ENCODE results near the gene LKAAEAR1.

LKAAEAR1 gene

DNA sequence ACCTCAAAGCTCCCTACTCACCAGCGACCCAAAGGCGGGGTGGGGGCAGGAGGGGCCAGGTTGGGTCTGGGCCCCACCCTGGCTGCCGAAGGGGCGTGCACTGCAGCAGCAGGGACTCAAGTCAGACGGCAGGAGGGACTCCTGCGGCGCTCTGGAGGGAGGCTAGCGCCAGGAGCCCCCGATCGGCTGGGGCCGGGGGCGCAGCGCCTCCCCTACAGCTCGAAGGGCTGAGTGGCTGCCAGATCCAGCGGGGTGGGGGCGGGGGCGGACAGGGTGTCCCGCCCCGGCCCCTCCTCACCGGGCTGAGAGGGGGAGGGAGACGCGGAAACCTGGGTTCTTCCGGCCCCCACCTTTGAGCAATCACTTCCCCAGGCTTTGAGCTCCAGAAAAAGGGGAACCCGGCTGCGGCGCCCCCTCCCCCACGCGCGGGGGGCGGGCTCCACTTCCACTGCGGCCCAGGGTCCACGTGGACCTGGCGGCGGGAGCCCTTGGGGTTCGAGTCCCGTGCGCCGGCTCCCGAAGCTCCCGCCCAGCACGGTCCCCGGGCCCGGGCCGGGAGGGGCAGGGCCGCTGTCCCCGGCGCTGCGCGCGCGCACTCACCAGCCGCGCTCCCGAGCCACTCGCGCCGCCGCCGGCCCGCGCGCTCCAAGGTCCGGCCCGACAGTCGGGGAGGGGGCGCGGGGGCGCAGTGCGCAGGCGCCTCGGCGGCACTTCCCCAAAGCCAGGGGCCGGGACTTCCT is 4.8 kb downstream of the LKAAEAR1 start, which contains the start of gene RGS19:
RGS19 (minus strand) TSS at position 246 of the 740 bp plus-strand sequence. CDS start 2,632 bp downstream, outside the sequence.
- ATAC-seq (peak; percentile 41), DNase-seq (peak; percentile 58 to 70)
- Mint-ChIP-seq H3K4me1 (peaks cover 81% of the 10 kb centered on the region), H3K4me3 (peak within 1 kb of the TSS; percentile 96 to 98), H3K27ac (peak within 1 kb of the TSS; percentile 78), H3K9me3 (no peaks in the 10 kb centered on the region), H3K27me3 (peaks cover 22% of the 10 kb centered on the region)

DNA sequence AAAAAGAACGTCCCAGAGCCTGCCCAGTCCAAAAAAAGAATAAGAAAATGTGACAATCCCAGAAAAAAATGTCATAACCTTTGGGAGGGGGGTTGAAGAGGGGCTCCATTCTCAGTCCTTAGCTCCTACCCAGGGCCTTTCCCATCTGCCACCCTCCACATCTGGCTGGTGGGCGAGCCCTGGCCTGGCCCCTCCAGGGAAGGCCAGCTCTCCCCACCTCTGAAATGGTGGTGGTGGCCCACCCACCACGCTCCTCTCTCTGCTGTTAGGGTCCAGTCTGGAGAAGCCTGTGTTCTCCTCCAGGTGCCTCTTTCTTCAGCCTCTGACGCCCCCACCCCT is 5.3 kb downstream of the LKAAEAR1 start:
- Mint-ChIP-seq H3K9me3 (no peaks in the 10 kb centered on the region), H3K4me1 (peaks cover 80% of the 10 kb centered on the region), H3K27me3 (peaks cover 16% of the 10 kb centered on the region), H3K4me3 (peak overlapping the region; percentile 96 to 98), H3K27ac (peak overlapping the region; percentile 78)
- no peak for DNase-seq
- no peak for ATAC-seq

DNA sequence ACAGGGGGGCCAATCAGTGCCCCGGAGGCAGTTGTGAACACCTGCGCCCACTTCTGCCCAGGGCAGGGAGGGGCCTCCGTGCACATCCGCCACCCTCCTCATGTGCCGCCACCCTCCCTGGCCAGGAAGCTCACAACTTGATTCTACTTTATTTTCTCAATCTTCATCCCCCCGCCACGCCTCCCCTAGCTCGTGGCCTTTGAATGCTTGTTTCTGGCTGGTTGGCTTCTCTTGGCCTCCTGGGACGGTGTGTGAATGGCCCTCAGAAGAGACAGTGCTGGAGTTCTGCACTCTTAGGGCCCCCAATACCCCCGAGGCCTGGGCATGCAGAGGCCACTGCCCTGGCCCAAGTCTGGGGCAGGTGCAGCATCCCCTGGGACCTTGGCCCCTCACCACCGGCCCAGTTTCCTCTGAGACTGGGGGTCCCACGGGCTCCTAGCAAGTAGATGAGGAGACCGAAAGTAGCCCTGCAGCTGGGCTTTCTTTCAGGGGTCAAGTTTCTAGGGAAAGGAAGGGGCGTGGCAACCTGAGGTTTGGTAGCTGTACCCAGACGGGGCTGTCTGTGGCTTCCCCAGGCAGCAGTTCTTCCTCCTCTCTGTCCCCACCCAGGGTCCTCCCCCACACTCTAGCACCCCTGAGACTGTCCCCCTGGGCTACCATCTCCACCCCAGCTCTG is 6.2 kb downstream of the LKAAEAR1 start:
- Mint-ChIP-seq H3K4me1 (peaks cover 76% of the 10 kb centered on the region), H3K4me3 (peak overlapping the region; percentile 96 to 98), H3K27ac (peak overlapping the region in 1 of 2 donors; percentile 61), H3K27me3 (peaks cover 16% of the 10 kb centered on the region), H3K9me3 (no peaks in the 10 kb centered on the region)
- peak in 1 of 2 donors; percentile 73 for DNase-seq
- ATAC-seq: peak; percentile 69

DNA sequence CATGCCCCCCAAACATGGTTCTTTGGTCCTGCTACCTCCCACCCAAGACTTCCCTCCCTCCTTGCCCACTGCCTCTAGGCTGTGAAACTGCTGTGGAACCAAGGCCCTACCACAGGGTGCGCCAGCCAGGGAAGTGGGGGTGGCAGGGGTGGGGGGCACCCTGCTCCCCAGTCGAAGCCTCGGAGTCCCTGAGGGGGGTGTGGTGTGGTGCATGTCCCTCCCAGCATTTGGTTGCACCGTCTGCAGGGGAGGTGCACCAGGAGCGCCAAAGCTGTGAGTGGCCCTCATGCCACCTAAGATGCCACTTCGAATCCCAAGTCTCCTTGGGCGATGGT is 6.7 kb downstream of the LKAAEAR1 start:
- Mint-ChIP-seq H3K27ac (no peak overlapping the region), H3K4me1 (peaks cover 73% of the 10 kb centered on the region), H3K9me3 (no peaks in the 10 kb centered on the region), H3K27me3 (peaks cover 16% of the 10 kb centered on the region), H3K4me3 (peak overlapping the region; percentile 96 to 98)
- no peak for DNase-seq
- ATAC-seq: peak; percentile 8

DNA sequence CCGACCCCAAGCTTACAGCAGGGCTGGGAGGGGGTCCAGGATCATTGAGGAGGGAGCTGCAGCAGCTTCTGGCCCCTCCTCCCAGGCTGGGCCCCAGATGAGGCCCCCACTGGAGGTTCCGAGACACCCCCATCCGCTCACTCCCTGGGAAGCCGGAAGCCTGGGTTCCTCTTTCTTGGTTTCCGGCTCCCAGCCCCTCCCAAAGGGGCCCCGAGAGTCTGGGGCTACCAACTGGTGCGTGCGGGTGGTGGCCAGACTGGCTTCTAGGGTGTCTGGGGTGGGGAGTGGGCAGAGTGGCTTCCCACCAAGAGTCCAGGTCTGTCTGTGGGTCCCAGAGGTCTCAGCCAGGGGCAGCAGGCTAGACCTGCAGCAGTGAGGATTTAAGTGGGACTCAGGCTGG is 7.1 kb downstream of the LKAAEAR1 start:
- Mint-ChIP-seq H3K4me3 (peak overlapping the region; percentile 96 to 98), H3K4me1 (peaks cover 73% of the 10 kb centered on the region), H3K27ac (peak overlapping the region in 1 of 2 donors; percentile 92), H3K27me3 (peaks cover 15% of the 10 kb centered on the region), H3K9me3 (no peaks in the 10 kb centered on the region)
- DNase-seq (peak in 1 of 2 donors; percentile 59), ATAC-seq (peak; percentile 46)

DNA sequence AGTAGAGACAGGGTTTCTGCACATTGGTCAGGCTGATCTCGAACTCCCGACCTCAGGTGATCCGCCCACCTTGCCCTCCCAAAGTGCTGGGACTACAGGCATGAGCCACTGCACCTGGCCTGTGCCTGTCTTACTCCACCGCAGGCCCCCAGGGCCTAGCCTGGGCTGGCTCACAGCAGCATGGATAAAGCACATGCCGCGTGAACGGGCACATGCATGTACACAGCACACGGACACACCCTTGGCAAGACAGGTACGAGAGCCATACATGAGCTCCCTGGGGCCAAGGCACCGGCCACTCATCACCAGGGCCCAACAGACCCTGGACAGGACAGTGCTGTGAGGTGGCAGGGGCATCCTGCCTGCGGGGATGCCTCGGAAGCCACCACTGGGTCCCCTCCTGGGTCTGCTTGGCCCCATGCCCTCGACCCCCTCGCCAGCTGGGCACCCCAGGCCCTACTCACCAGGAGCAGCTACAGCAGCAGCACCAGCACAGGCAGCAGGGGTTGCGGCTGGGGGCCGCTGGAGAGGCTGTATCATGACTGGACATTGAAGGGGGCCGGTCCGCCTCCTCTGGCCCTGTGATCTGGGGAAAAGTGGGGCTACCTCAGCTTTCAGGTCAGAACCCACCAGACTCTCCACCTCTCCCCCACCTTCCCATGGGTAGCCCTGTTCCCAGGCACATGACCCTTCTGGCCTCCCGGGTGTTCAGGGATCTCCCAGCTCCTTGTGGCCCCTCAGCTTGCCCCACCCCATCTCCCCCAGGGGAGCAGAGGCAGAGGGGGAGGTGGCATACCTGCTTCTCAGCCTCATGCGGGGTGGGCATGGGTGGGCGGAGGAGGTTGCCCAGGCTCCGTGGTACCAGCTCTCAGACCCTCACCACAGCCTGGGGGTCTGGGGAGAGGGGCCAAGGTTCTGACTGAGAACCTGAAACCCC is 7.9 kb downstream of the LKAAEAR1 start:
- Mint-ChIP-seq H3K4me1 (peaks cover 72% of the 10 kb centered on the region), H3K27ac (peak overlapping the region in 1 of 2 donors; percentile 80), H3K4me3 (peak overlapping the region; percentile 96 to 98), H3K9me3 (no peaks in the 10 kb centered on the region), H3K27me3 (peaks cover 7% of the 10 kb centered on the region)
- ATAC-seq (no peak), DNase-seq (no peak)

DNA sequence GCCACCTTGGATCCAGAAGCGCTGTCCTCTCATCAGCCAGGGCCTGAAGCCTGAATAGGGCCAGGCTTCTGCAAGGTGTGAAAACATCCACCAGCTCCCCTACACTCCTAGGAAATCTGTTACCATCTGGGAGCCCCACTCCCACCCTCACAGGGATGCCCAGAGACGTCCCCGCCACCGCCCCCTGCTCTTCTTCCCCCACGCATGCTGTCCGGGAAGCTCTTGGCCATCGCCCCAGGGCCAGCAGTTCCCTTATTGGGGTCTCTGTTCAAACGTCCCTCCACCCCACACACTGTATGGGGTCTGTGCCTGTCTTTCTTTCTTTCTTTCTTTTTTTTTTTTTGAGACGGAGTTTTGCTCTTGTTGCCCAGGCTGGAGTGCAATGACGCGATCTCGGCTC is 8.6 kb downstream of the LKAAEAR1 start:
- H3K9me3 Mint-ChIP-seq: no peaks in the 10 kb centered on the region
- no peak for DNase-seq
- peaks cover 2% of the 10 kb centered on the region for H3K27me3 Mint-ChIP-seq
- H3K27ac Mint-ChIP-seq: peak overlapping the region in 1 of 2 donors; percentile 86
- no peak for ATAC-seq
- peaks cover 66% of the 10 kb centered on the region for H3K4me1 Mint-ChIP-seq
- no peak overlapping the region for H3K4me3 Mint-ChIP-seq

DNA sequence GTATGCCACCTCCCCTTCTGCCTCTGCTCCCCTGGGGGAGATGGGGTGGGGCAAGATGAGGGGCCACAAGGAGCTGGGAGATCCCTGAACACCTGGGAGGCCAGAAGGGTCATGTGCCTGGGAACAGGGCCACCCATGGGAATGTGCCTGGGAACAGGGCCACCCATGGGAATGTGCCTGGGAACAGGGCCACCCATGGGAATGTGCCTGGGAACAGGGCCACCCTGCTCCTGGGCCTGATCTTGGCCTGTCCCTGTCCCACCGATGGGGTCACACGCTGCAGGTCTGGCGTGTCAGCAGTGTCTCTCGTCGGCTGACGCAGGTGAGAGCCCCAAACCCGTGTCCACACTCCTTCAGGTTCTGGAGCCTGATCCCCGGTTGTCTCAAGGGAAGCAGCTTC is 9.2 kb downstream of the LKAAEAR1 start:
- no peak for ATAC-seq
- H3K27ac Mint-ChIP-seq: peak overlapping the region in 1 of 2 donors; percentile 67
- H3K4me1 Mint-ChIP-seq: peaks cover 60% of the 10 kb centered on the region
- no peak for DNase-seq
- H3K4me3 Mint-ChIP-seq: no peak overlapping the region
- H3K27me3 Mint-ChIP-seq: no peaks in the 10 kb centered on the region
- H3K9me3 Mint-ChIP-seq: no peaks in the 10 kb centered on the region

DNA sequence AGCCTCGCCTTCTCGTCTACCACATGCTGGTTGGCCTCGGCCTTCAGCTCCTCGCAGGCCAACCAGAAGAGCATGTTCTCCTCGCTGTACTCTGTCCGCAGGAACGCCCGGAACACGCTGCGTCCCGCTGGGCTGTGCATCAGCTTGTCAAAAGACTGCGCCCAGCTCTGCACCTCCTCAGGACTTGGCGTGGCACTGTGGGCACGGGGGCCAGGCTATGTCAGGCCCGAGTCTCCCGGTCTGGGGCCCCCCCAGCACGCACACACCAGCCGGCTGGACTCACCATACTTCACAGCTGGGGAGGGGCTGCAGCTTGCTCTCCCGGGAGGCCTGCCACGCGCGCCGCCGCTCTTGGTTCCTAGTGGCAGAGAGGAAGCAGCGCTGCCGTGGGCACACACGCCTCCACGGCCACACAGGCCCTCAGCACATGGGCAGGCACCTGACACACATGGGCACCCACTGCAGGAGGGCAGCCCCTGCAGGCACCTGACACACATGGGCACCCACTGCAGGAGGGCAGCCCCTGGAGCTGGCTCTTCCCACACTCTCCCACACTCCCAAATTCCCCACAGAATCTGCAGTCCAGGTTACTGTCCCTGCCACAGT is 9.9 kb downstream of the LKAAEAR1 start:
- Mint-ChIP-seq H3K27ac (no peak overlapping the region), H3K9me3 (no peaks in the 10 kb centered on the region), H3K4me3 (no peak overlapping the region), H3K4me1 (peaks cover 63% of the 10 kb centered on the region), H3K27me3 (no peaks in the 10 kb centered on the region)
- no peak for ATAC-seq
- DNase-seq: no peak

DNA sequence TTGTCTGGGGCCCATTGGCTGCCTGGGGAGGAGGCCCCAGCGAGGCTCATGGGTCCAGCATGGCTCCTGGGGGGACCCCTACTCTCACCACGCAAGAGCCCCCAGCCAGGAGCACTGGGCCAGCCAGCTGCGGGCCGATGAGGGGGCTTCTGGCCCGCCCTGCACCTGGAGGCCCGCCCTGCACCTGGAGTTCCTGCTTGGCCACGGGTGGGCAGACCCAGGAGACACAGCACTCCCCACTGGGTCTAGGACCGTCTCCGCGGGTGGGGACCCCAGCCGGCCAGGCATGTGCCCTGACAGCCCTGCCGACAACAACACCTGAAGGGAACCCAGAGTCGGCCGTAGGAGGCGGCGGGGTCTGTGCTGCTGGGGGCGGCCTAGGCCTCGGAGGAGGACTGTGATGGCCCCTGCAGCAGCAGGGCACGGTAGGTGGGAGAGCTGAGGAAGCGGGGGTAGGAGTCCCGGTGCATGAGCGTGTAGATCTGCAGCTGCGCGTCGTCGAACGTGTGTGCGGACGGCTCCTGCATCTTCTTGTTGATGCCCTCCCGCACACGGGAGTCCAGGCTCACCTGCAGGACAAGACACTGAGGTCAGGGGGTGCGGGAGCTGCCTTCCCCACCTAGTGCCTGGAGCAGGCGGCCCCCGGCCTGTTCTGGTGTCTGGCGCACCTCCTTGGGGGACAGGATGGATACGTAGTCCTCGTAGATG is 10.6 kb downstream of the LKAAEAR1 start:
- Mint-ChIP-seq H3K4me1 (peaks cover 64% of the 10 kb centered on the region), H3K4me3 (no peak overlapping the region), H3K27me3 (no peaks in the 10 kb centered on the region), H3K27ac (peak overlapping the region in 1 of 2 donors; percentile 63), H3K9me3 (no peaks in the 10 kb centered on the region)
- no peak for ATAC-seq
- no peak for DNase-seq

DNA sequence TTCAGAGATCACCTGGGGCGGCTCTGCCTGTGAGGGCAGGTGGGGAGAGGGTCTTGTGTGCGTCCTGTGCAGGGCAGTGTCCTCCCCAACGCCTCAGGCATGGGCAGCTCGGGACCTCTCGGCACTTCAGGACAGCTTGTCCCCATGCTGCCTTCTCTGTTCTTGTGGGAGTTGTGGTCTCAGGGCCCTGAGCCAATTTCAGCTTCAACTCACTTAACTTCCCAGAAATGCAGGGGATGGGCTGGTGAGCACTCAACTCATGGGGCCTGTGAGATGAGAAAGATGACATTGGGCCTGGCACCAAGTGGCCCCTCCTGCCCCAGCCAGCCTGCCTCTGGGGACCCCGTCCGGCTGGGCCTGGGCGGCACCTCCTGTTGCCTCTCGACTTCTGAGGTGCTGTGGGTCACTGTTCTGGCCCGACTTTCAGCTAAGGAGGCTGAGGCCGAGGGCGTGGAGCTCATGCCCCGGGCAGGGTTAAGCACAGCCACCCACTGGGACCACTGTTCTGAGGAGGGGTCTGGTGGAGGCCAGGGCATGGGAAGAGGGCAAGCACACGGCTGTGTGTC is 11.6 kb downstream of the LKAAEAR1 start:
- Mint-ChIP-seq H3K27me3 (no peaks in the 10 kb centered on the region), H3K4me3 (no peak overlapping the region), H3K4me1 (peaks cover 64% of the 10 kb centered on the region), H3K9me3 (no peaks in the 10 kb centered on the region), H3K27ac (no peak overlapping the region)
- DNase-seq (no peak), ATAC-seq (no peak)

DNA sequence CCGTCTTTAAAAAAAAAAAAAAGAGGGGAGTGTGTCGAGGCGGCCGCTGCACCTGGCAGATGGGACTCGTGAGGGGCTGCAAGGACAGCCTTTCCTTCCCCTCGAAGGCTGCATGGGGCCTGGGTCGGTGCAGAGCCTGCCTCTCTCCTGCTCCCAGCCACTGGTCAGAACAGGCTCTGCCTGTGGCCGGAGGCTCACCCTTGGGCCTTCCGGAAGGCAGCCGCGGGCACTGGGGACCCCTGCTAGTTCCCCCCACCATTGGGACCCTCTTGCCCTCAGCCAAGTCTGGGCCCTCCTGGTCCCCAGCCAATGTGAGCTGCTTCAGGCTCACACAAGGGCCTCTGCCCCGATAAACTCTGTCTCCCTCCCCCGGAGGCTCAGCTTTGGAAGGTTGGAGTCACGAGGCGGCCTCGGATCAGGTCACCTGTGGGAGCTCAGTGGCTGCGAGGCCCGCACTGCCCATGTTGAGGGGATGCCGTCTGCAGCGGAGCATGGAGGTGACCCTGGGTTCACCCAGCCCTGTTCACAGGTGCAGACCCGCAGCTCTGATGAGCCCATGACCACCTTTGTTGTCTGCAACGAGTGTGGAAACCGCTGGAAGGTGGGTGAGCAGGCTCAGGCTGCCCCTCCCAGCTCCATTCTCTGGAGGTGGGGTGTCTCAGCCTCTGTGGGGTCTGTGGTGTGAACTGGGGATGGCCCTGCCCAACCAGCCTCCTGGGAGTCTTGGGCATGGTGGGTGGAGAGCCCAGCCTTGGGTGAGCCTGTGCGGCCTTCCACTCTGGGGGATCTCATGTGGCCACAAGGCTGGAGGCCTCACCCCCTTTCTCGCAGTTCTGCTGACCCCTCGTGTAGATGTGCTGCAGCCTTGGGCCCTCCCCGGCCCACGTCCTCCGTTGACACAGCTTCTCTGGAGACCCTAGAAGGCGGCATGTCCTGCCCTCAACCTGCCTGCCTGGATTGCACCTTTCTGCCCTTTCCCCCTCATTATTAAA is 12.6 kb downstream of the LKAAEAR1 start:
- no peak for ATAC-seq
- Mint-ChIP-seq H3K27ac (no peak overlapping the region), H3K4me1 (peaks cover 64% of the 10 kb centered on the region), H3K9me3 (no peaks in the 10 kb centered on the region), H3K27me3 (no peaks in the 10 kb centered on the region), H3K4me3 (no peak overlapping the region)
- no peak for DNase-seq

DNA sequence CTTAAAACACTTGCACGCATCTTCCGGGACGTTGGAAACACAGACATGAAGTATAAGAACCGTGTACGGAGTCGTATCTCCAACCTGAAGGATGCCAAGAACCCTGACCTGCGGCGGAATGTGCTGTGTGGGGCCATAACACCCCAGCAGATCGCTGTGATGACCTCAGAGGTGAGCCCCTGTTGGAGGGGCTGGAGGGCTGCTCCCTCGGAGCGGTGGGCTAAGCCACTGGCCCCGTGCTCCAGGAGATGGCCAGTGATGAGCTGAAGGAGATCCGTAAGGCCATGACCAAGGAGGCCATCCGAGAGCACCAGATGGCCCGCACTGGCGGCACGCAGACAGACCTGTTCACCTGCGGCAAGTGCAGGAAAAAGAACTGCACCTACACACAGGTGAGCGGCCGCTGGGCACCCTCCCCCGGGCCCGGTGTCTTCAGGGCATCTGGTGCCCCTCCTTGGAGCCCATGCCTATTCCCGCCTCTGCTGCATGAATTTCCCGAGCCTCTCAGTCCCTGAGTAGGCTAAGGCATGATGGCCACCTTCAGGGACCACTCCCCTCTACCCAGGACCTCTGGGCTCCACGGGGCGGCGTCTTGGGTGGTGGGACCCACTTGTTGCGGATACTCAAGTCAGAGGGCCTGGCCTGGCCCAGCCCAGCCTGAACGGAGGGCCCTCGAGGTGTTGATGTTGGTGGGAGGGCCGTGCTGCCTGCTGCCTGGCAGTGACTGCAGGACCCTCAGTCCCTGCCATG is 13.8 kb downstream of the LKAAEAR1 start:
- Mint-ChIP-seq H3K27ac (peak overlapping the region in 1 of 2 donors; percentile 49), H3K4me1 (peaks cover 64% of the 10 kb centered on the region)
- no peak for DNase-seq

More for the DNA sequence above, 13.8 kb downstream of the LKAAEAR1 start:
- no peaks in the 10 kb centered on the region for H3K9me3 Mint-ChIP-seq
- no peaks in the 10 kb centered on the region for H3K27me3 Mint-ChIP-seq
- H3K4me3 Mint-ChIP-seq: no peak overlapping the region
- no peak for ATAC-seq

Data from stimulated activated naive CD8-positive, alpha-beta T cell treated with anti-CD3 and anti-CD28 coated beads, Interleukin-15, amount 100 ng/mL, for 72 hours (primary cell).